C4-2B (cell line): ENCODE data around the gene DOCK9.

Source experiments
- H3K27ac ChIP-seq: fragments of 450-650 bp; 2 replicates; pipeline ENCODE4 v1.5.1; 2017
- CTCF ChIP-seq: fragments of 450-650 bp; conservative IDR thresholded peaks from 2 replicates; pipeline ENCODE4 v1.5.1; 2017; ENCODE audit warnings: mild to moderate bottlenecking
- ZFX ChIP-seq: fragments of 450-650 bp; IDR thresholded peaks from 2 replicates; pipeline ENCODE4 v1.6.1; 2017

The DOCK9 gene, protein sequence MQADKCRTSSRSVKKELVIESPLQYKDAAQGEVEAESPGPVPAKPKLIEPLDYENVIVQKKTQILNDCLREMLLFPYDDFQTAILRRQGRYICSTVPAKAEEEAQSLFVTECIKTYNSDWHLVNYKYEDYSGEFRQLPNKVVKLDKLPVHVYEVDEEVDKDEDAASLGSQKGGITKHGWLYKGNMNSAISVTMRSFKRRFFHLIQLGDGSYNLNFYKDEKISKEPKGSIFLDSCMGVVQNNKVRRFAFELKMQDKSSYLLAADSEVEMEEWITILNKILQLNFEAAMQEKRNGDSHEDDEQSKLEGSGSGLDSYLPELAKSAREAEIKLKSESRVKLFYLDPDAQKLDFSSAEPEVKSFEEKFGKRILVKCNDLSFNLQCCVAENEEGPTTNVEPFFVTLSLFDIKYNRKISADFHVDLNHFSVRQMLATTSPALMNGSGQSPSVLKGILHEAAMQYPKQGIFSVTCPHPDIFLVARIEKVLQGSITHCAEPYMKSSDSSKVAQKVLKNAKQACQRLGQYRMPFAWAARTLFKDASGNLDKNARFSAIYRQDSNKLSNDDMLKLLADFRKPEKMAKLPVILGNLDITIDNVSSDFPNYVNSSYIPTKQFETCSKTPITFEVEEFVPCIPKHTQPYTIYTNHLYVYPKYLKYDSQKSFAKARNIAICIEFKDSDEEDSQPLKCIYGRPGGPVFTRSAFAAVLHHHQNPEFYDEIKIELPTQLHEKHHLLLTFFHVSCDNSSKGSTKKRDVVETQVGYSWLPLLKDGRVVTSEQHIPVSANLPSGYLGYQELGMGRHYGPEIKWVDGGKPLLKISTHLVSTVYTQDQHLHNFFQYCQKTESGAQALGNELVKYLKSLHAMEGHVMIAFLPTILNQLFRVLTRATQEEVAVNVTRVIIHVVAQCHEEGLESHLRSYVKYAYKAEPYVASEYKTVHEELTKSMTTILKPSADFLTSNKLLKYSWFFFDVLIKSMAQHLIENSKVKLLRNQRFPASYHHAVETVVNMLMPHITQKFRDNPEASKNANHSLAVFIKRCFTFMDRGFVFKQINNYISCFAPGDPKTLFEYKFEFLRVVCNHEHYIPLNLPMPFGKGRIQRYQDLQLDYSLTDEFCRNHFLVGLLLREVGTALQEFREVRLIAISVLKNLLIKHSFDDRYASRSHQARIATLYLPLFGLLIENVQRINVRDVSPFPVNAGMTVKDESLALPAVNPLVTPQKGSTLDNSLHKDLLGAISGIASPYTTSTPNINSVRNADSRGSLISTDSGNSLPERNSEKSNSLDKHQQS (N-terminal part only)

DNA sequence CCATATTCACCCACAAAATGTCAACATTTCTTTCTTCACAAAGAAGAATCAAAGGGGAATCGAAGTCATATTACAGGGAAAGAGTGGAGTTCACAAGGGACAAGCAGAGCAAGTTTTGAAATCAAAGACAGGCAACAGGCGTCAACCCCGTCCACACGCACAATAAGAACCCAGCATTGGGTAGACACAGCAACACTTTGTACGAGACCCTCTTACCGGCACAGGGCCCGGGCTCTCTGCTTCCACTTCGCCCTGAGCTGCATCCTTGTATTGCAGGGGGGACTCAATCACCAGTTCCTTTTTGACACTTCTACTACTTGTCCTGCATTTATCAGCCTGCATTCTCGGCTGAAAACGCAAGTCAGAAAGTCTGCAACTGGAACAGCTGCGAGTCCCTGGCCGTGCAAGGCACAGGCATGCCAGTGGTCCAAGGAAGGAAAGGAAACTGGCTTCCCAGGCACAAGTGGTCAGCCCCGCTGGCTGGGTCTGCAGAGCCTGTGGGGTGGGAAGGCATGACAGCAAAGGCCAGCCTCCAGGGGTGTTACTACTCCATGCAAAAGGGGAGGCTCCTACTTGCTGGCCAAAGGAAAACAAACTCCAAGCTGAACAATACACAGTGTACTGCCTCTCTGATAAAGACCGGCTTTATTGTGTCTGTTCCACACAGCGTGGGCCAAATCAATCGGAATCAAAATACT lies at the start of gene DOCK9:
Gene DOCK9 (minus strand): TSS at position 497 of the 698 bp plus-strand sequence. CDS start 155 bp downstream, at position 342.
- TF ChIP-seq ZFX = no peak
- TF ChIP-seq CTCF = no peak
- no peak within 1 kb of the TSS for H3K27ac ChIP-seq

DNA sequence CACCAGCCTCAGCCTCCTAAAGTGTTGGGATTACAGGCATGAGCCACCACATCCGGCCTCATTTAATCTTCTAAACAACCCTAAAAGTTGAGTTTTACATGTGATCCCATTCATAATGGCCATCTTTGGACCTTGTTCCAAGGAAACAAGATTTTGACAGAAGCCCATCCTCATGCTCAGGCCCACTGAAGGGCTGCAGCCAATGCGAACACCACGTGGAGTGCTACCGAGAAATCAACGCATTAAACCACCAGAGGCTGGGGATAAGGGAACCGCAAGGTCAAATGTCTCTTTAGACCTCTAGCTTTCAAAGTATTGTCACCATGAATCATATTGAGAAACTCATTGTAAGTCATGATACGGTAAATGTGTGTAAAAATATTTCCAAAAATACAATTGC lies 49.4 kb upstream of the DOCK9 start:
- TF ChIP-seq ZFX (no peak), CTCF (no peak)

GRCh38 chr13:99022941-99023340 lies 45.1 kb upstream of the DOCK9 start:
- TF ChIP-seq ZFX = no peak
- no peak for TF ChIP-seq CTCF
- no peak overlapping the region for H3K27ac ChIP-seq

More for the DNA sequence above, 49.4 kb upstream of the DOCK9 start:
- no peak overlapping the region for H3K27ac ChIP-seq

- TF ChIP-seq CTCF (no peak), ZFX (no peak)
- no peak overlapping the region for H3K27ac ChIP-seq
Measured at GRCh38 chr13:99018418-99019180, 40.7 kb upstream of the DOCK9 start.

- H3K27ac ChIP-seq = no peak overlapping the region
- no peak for TF ChIP-seq ZFX
- TF ChIP-seq CTCF = no peak
Measured at GRCh38 chr13:99015606-99016490, 38.0 kb upstream of the DOCK9 start.
